HEK293 (cell line): ENCODE results near the gene AMZ1.

Source experiments
- CTCF ChIA-PET: fragments of 350-600 bp; formaldehyde crosslinking; extraction: SDS; loops from one replicate; lab custom pipeline; 2021; ENCODE audit warnings: antibody characterized with exemption; lab: Yijun Ruan, JAX
- POLR2A ChIA-PET: fragments of 300-600 bp; formaldehyde crosslinking; extraction: SDS; loops from one replicate; lab custom pipeline; 2020; ENCODE audit warnings: antibody characterized with exemption, inconsistent platforms; lab: Yijun Ruan, JAX
- H3K27ac ChIP-seq: fragments of 200-500 bp; sonication (Bioruptor generic); 2 replicates; pipeline ENCODE4 v1.5.1; 2014; ENCODE audit warnings: low read depth, low read length, control low read depth, inconsistent platforms; ENCODE audit errors: extremely low read depth
- H3K36me3 ChIP-seq, 2 experiments: fragments of 200-500 bp in 1 of 2; sonication (Bioruptor generic) in 1 of 2; 1 replicate in 1 of 2; 2 replicates in 1 of 2; pipeline ENCODE4 v1.5.1; 2014 to 2017; ENCODE audit warnings: inconsistent platforms in 2 of 2, low read length in 2 of 2; ENCODE audit not compliant: control insufficient read depth in 2 of 2, insufficient read depth in 1 of 2
- H3K4me1 ChIP-seq: fragments of 200-500 bp; sonication (Bioruptor generic); 2 replicates; pipeline ENCODE4 v1.5.1; 2014; ENCODE audit warnings: mild to moderate bottlenecking, low read length, inconsistent platforms; ENCODE audit not compliant: control insufficient read depth, insufficient read depth
- H3K4me3 ChIP-seq: 2 replicates; pipeline ENCODE4 v1.5.1; 2011; ENCODE audit warnings: low read depth, mild to moderate bottlenecking, control low read depth, low read length, moderate library complexity
- H3K9me3 ChIP-seq: fragments of 200-500 bp; sonication (Bioruptor generic); 2 replicates; pipeline ENCODE4 v1.5.1; 2014; ENCODE audit warnings: low read depth, low read length, inconsistent platforms; ENCODE audit not compliant: control insufficient read depth, insufficient read depth
- HOXC10 ChIP-seq: sonication (generic); formaldehyde crosslinking; IDR thresholded peaks from 2 replicates; pipeline ENCODE4 v1.8.1; 2023; ENCODE audit warnings: mild to moderate bottlenecking, missing genetic modification reagents
- KLF8 ChIP-seq: fragments of 450-650 bp; formaldehyde crosslinking; IDR thresholded peaks from 2 replicates; pipeline ENCODE4 v1.5.1; 2016; ENCODE audit warnings: missing biosample characterization, missing genetic modification characterization
- PRDM10 ChIP-seq: fragments of 450-650 bp; formaldehyde crosslinking; IDR thresholded peaks from 2 replicates; pipeline ENCODE4 v1.5.1; 2016; ENCODE audit warnings: missing biosample characterization, missing genetic modification characterization
- SCRT2 ChIP-seq: fragments of 450-650 bp; formaldehyde crosslinking; IDR thresholded peaks from 2 replicates; pipeline ENCODE4 v1.5.1; 2016; ENCODE audit warnings: missing biosample characterization, missing genetic modification characterization
- SP2 ChIP-seq: fragments of 450-650 bp; formaldehyde crosslinking; IDR thresholded peaks from 2 replicates; pipeline ENCODE4 v1.5.1; 2016; ENCODE audit warnings: missing biosample characterization, missing genetic modification characterization
- SP3 ChIP-seq: fragments of 450-650 bp; formaldehyde crosslinking; IDR thresholded peaks from 2 replicates; pipeline ENCODE4 v1.5.1; 2016; ENCODE audit warnings: missing biosample characterization, missing genetic modification characterization
- ZBTB1 ChIP-seq: fragments of 450-650 bp; formaldehyde crosslinking; IDR thresholded peaks from 2 replicates; pipeline ENCODE4 v1.5.1; 2016; ENCODE audit warnings: missing biosample characterization, missing genetic modification characterization
- ZFP69B ChIP-seq: fragments of 450-650 bp; formaldehyde crosslinking; IDR thresholded peaks from 2 replicates; pipeline ENCODE4 v1.5.1; 2016; ENCODE audit warnings: missing biosample characterization, missing genetic modification characterization
- ZNF146 ChIP-seq: fragments of 450-650 bp; formaldehyde crosslinking; IDR thresholded peaks from 2 replicates; pipeline ENCODE4 v1.5.1; 2016; ENCODE audit warnings: missing biosample characterization, missing genetic modification characterization
- ZNF354C ChIP-seq: fragments of 450-650 bp; formaldehyde crosslinking; IDR thresholded peaks from 2 replicates; pipeline ENCODE4 v1.5.1; 2016; ENCODE audit warnings: missing biosample characterization, missing genetic modification characterization, low read depth, borderline replicate concordance
- ZNF426 ChIP-seq: fragments of 450-650 bp; formaldehyde crosslinking; IDR thresholded peaks from 2 replicates; pipeline ENCODE4 v1.5.1; 2017; ENCODE audit warnings: missing biosample characterization, missing genetic modification characterization, mild to moderate bottlenecking, inconsistent platforms, moderate library complexity
- ZNF544 ChIP-seq: fragments of 450-650 bp; formaldehyde crosslinking; IDR thresholded peaks from 2 replicates; pipeline ENCODE4 v1.5.0; 2017; ENCODE audit warnings: missing biosample characterization, missing genetic modification characterization
- ZNF621 ChIP-seq: fragments of 450-650 bp; formaldehyde crosslinking; IDR thresholded peaks from 2 replicates; pipeline ENCODE4 v1.5.1; 2017; ENCODE audit warnings: missing biosample characterization, missing genetic modification characterization
- ZNF664 ChIP-seq: fragments of 450-650 bp; formaldehyde crosslinking; IDR thresholded peaks from 2 replicates; pipeline ENCODE4 v1.5.1; 2016; ENCODE audit warnings: missing biosample characterization, missing genetic modification characterization
- ZNF792 ChIP-seq: fragments of 450-650 bp; formaldehyde crosslinking; IDR thresholded peaks from 2 replicates; pipeline ENCODE4 v1.5.1; 2016; ENCODE audit warnings: missing biosample characterization, missing genetic modification characterization
- ZNF837 ChIP-seq: fragments of 450-650 bp; formaldehyde crosslinking; IDR thresholded peaks from 2 replicates; pipeline ENCODE4 v1.5.1; 2016; ENCODE audit warnings: missing biosample characterization, missing genetic modification characterization
- ZSCAN30 ChIP-seq: fragments of 450-650 bp; IDR thresholded peaks from 2 replicates; pipeline ENCODE4 v1.5.1; 2018; ENCODE audit warnings: missing biosample characterization, mild to moderate bottlenecking, missing genetic modification characterization, moderate library complexity
- TF ChIP-seq, protein P1 (sequence below): fragments of 450-650 bp; formaldehyde crosslinking; IDR thresholded peaks from 2 replicates; pipeline ENCODE4 v1.5.1; 2016; ENCODE audit warnings: missing biosample characterization, missing genetic modification characterization
- TF ChIP-seq, protein P2 (sequence below): fragments of 450-650 bp; formaldehyde crosslinking; IDR thresholded peaks from 2 replicates; pipeline ENCODE4 v1.5.1; 2016; ENCODE audit warnings: missing biosample characterization, missing genetic modification characterization, borderline replicate concordance
- TF ChIP-seq, protein P3 (sequence below): fragments of 450-650 bp; formaldehyde crosslinking; optimal IDR thresholded peaks from 2 replicates; pipeline ENCODE3; 2016; ENCODE audit warnings: missing biosample characterization, mild to moderate bottlenecking, missing genetic modification characterization

AMZ1 gene

DNA sequence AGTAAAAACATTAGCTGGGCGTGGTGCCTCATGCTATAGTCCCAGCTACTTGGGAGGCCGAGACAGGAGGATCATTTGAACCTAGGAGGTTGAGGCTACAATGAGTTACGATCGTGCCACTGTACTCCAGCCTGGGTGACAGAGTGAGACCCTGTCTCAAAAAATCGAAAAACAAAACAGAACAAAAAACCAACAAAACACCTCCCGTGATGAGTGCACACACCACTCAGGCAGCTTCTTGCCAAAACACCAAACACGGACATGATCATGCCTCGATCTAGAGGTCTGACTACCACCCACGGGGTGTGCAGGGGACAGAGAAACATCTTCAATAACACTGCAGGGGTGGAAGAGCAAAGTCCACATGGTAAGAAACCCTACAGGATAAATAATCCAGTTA, 44.4 kb downstream of the AMZ1 start:
- H3K4me3 ChIP-seq, result no peak overlapping the region
- ChIA-PET CTCF (interaction anchor here (0.7 kb wide), 1 partner anchor 18 kb away, joined by 5 read pairs; no protein-coding TSS in a partner anchor), POLR2A (no interaction called here)
- H3K27ac ChIP-seq, result no peak overlapping the region
- H3K36me3 ChIP-seq, result peaks cover 0 to 23% of the 10 kb centered on the region in 2 experiments; a peak in 1 of 3 replicates
- no peaks in the 10 kb centered on the region for H3K4me1 ChIP-seq
- no peaks in the 10 kb centered on the region for H3K9me3 ChIP-seq
- TF ChIP-seq ZSCAN30 (tag by site-specific recombination) (no peak), ZNF354C (no peak), ZFP69B (tag by site-specific recombination) (no peak), ZNF146 (tag by site-specific recombination) (no peak), ZNF544 (tag by site-specific recombination) (no peak), ZBTB1 (tag by site-specific recombination) (no peak), SP2 (tag by site-specific recombination) (no peak), ZNF837 (tag by site-specific recombination) (no peak), ZNF426 (tag by site-specific recombination) (no peak), ZNF621 (tag by site-specific recombination) (no peak), SP3 (no peak), KLF8 (no peak)
- TF ChIP-seq, protein P1, sequence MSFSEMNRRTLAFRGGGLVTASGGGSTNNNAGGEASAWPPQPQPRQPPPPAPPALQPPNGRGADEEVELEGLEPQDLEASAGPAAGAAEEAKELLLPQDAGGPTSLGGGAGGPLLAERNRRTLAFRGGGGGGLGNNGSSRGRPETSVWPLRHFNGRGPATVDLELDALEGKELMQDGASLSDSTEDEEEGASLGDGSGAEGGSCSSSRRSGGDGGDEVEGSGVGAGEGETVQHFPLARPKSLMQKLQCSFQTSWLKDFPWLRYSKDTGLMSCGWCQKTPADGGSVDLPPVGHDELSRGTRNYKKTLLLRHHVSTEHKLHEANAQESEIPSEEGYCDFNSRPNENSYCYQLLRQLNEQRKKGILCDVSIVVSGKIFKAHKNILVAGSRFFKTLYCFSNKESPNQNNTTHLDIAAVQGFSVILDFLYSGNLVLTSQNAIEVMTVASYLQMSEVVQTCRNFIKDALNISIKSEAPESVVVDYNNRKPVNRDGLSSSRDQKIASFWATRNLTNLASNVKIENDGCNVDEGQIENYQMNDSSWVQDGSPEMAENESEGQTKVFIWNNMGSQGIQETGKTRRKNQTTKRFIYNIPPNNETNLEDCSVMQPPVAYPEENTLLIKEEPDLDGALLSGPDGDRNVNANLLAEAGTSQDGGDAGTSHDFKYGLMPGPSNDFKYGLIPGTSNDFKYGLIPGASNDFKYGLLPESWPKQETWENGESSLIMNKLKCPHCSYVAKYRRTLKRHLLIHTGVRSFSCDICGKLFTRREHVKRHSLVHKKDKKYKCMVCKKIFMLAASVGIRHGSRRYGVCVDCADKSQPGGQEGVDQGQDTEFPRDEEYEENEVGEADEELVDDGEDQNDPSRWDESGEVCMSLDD, result no peak

DNA sequence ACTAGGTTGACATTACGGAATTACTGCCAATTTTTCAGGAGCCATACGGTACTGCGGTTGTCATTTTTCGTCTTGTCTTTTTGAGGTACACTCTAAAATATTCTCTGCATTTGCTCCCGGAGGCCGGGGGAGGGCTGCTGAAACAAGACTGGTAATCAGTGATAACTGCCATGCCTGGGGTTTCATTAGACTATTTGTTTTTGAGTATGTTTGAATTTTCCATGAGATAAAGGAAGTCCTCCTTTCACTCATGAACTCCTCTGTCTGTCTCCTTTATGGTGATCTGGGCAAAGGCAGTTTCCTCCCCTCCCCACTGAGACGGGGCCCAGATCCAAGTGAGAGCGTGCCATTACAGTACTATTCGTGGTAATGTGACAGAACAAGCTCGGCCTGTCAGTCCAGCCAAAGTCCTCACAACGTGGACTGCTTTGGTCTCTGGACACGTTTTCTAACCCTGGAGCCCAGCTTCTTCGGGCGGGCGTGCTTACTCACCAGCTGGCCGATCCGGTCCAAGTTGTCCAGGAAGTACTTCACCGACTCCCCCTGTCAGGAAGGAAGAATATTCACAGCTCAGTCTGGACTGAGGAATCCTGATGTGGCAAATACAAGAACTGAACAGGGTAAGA, 45.1 kb downstream of the AMZ1 start:
- H3K4me3 ChIP-seq, result no peak overlapping the region
- ChIA-PET POLR2A (no interaction called here), CTCF (interaction anchor here (0.8 to 1.4 kb wide), 2 partner anchors 14 to 132 kb away, joined by 3 to 4 read pairs; no protein-coding TSS in a partner anchor)
- no peaks in the 10 kb centered on the region for H3K4me1 ChIP-seq
- TF ChIP-seq PRDM10 (tag by site-specific recombination) (peak; percentile 71), HOXC10 (CRISPR knock-in tag) (no peak)
- no peaks in the 10 kb centered on the region for H3K9me3 ChIP-seq
- no peak overlapping the region for H3K27ac ChIP-seq
- peaks cover 0 to 23% of the 10 kb centered on the region in 2 experiments; a peak in 1 of 3 replicates for H3K36me3 ChIP-seq

GRCh38 chr7:2734084-2734686, 46.2 kb downstream of the AMZ1 start:
- POLR2A ChIA-PET, result no interaction called here
- peaks cover 0 to 20% of the 10 kb centered on the region in 2 experiments; a peak in 1 of 3 replicates for H3K36me3 ChIP-seq
- no peaks in the 10 kb centered on the region for H3K4me1 ChIP-seq
- CTCF ChIA-PET, result interaction anchor here (1.4 kb wide), 1 partner anchor 131 kb away, joined by 3 read pairs; no protein-coding TSS in a partner anchor
- no peak overlapping the region for H3K4me3 ChIP-seq
- no peak overlapping the region for H3K27ac ChIP-seq
- no peaks in the 10 kb centered on the region for H3K9me3 ChIP-seq
- TF ChIP-seq KLF8 (no peak), ZNF792 (tag by site-specific recombination) (no peak), ZSCAN30 (tag by site-specific recombination) (no peak), SCRT2 (tag by site-specific recombination) (no peak), ZNF664 (tag by site-specific recombination) (no peak)
- TF ChIP-seq, protein P2, sequence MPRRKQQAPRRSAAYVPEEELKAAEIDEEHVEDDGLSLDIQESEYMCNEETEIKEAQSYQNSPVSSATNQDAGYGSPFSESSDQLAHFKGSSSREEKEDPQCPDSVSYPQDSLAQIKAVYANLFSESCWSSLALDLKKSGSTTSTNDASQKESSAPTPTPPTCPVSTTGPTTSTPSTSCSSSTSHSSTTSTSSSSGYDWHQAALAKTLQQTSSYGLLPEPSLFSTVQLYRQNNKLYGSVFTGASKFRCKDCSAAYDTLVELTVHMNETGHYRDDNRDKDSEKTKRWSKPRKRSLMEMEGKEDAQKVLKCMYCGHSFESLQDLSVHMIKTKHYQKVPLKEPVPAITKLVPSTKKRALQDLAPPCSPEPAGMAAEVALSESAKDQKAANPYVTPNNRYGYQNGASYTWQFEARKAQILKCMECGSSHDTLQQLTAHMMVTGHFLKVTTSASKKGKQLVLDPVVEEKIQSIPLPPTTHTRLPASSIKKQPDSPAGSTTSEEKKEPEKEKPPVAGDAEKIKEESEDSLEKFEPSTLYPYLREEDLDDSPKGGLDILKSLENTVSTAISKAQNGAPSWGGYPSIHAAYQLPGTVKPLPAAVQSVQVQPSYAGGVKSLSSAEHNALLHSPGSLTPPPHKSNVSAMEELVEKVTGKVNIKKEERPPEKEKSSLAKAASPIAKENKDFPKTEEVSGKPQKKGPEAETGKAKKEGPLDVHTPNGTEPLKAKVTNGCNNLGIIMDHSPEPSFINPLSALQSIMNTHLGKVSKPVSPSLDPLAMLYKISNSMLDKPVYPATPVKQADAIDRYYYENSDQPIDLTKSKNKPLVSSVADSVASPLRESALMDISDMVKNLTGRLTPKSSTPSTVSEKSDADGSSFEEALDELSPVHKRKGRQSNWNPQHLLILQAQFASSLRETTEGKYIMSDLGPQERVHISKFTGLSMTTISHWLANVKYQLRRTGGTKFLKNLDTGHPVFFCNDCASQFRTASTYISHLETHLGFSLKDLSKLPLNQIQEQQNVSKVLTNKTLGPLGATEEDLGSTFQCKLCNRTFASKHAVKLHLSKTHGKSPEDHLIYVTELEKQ (tag by site-specific recombination), result no peak
- TF ChIP-seq, protein P3, sequence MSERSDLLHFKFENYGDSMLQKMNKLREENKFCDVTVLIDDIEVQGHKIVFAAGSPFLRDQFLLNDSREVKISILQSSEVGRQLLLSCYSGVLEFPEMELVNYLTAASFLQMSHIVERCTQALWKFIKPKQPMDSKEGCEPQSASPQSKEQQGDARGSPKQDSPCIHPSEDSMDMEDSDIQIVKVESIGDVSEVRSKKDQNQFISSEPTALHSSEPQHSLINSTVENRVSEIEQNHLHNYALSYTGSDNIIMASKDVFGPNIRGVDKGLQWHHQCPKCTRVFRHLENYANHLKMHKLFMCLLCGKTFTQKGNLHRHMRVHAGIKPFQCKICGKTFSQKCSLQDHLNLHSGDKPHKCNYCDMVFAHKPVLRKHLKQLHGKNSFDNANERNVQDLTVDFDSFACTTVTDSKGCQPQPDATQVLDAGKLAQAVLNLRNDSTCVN (tag by site-specific recombination), result no peak
